ENCODE measurements around the gene FLNC.

The FLNC gene

GRCh38 chr7:128833946-128834325 lies 3.7 kb downstream of the FLNC start:
- no peak for FAIRE-seq

GRCh38 chr7:128835231-128835751 lies 5.1 kb downstream of the FLNC start:
- FAIRE-seq: no peak

GRCh38 chr7:128835790-128836641 lies 5.8 kb downstream of the FLNC start:
- no peak for FAIRE-seq

GRCh38 chr7:128836729-128837348 lies 6.6 kb downstream of the FLNC start:
- FAIRE-seq: no peak

- no peak for FAIRE-seq
Observed at GRCh38 chr7:128837521-128837921, 7.3 kb downstream of the FLNC start.

GRCh38 chr7:128838109-128838779 lies 8.0 kb downstream of the FLNC start:
- no peak for FAIRE-seq

GRCh38 chr7:128838981-128839731 lies 8.9 kb downstream of the FLNC start:
- no peak for FAIRE-seq

GRCh38 chr7:128839751-128840177 lies 9.6 kb downstream of the FLNC start:
- FAIRE-seq: no peak

- no peak for FAIRE-seq
Observed at GRCh38 chr7:128840326-128841170, 10.3 kb downstream of the FLNC start.

GRCh38 chr7:128841171-128841690 lies 11.0 kb downstream of the FLNC start:
- no peak for FAIRE-seq

- FAIRE-seq: no peak
Observed at GRCh38 chr7:128841921-128842673, 11.9 kb downstream of the FLNC start.

- FAIRE-seq: no peak
Observed at GRCh38 chr7:128842674-128843641, 12.8 kb downstream of the FLNC start.

GRCh38 chr7:128843938-128844621 lies 13.9 kb downstream of the FLNC start:
- no peak for FAIRE-seq

GRCh38 chr7:128844777-128845311 lies 14.6 kb downstream of the FLNC start:
- FAIRE-seq: no peak

GRCh38 chr7:128845475-128845874 lies 15.3 kb downstream of the FLNC start:
- no peak for FAIRE-seq

- no peak for FAIRE-seq
Observed at GRCh38 chr7:128845987-128846386, 15.8 kb downstream of the FLNC start.

- FAIRE-seq: no peak
Observed at GRCh38 chr7:128846781-128847444, 16.7 kb downstream of the FLNC start.

- no peak for FAIRE-seq
Observed at GRCh38 chr7:128847721-128848211, 17.6 kb downstream of the FLNC start.
